Testis (tissue), 2 donors: ENCODE data around the gene RGS6.

ENCODE experiments used
- POLR2A ChIP-seq: fragments of 450-650 bp; IDR thresholded peaks from one replicate; pipeline ENCODE4 v1.6.1; 2017; ENCODE audit warnings: antibody characterized with exemption, mild to moderate bottlenecking, moderate library complexity
- TF ChIP-seq, protein P1 (sequence below), 3 experiments: fragments of 450-650 bp in 2 of 3; fragments of 200-600 bp in 1 of 3; sonication (generic) in 1 of 3; IDR thresholded peaks; one replicate each; pipeline ENCODE4 v1.5.1; 2016 to 2019; ENCODE audit warnings: antibody characterized with exemption in 3 of 3, mild to moderate bottlenecking in 2 of 3, moderate library complexity in 1 of 3

DNA sequence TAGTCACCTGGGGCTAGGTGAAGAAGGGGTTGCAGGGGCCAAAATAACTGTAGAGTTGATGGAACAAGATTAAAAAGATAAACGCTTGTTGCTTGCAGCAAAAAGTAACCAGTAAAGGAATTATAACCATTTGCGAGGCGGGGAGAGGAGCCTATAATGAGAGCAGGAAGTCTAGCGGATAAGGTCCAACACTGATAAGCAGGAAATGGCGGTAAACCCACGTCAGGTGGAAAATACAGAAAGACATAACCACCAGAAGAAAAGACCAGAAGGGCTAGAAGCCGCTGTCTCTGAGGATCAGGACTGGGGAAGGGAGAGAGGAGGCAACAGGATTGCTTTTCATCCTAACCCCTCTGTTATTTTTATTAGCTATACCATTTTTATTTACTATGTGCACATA, 658.3 kb downstream of the RGS6 start:
- TF ChIP-seq, protein P1, sequence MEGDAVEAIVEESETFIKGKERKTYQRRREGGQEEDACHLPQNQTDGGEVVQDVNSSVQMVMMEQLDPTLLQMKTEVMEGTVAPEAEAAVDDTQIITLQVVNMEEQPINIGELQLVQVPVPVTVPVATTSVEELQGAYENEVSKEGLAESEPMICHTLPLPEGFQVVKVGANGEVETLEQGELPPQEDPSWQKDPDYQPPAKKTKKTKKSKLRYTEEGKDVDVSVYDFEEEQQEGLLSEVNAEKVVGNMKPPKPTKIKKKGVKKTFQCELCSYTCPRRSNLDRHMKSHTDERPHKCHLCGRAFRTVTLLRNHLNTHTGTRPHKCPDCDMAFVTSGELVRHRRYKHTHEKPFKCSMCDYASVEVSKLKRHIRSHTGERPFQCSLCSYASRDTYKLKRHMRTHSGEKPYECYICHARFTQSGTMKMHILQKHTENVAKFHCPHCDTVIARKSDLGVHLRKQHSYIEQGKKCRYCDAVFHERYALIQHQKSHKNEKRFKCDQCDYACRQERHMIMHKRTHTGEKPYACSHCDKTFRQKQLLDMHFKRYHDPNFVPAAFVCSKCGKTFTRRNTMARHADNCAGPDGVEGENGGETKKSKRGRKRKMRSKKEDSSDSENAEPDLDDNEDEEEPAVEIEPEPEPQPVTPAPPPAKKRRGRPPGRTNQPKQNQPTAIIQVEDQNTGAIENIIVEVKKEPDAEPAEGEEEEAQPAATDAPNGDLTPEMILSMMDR (IDR thresholded peaks at IDR 0.05), result no peak
- TF ChIP-seq POLR2A, result no peak
